Rectal smooth muscle tissue (tissue), 1 donor: Measurements from ENCODE around the gene MGST2.

ENCODE experiments used
- H3K27ac ChIP-seq: one replicate; pipeline ENCODE4 v1.7.0; 2013; ENCODE audit warnings: low read depth, low read length, inconsistent platforms
- H3K27me3 ChIP-seq: one replicate; pipeline ENCODE4 v1.7.0; 2013; ENCODE audit warnings: low read length; ENCODE audit not compliant: control insufficient read depth, insufficient read depth
- H3K36me3 ChIP-seq: one replicate; pipeline ENCODE4 v1.7.0; 2013; ENCODE audit warnings: low read length; ENCODE audit not compliant: control insufficient read depth, insufficient read depth
- H3K4me1 ChIP-seq: one replicate; pipeline ENCODE4 v1.7.0; 2013; ENCODE audit warnings: low read length; ENCODE audit not compliant: control insufficient read depth, insufficient read depth
- H3K4me3 ChIP-seq: one replicate; pipeline ENCODE4 v1.7.0; 2013; ENCODE audit warnings: low read length
- H3K9ac ChIP-seq: one replicate; pipeline ENCODE4 v1.7.0; 2013; ENCODE audit warnings: low read length

MGST2 gene

GRCh38 chr4:139665690-139666529, at the start of gene MGST2:
MGST2 (plus strand) TSS chr4:139665819; CDS start chr4:139666020, 201 bp downstream.
- peak within 1 kb of the TSS; percentile 63 for H3K9ac ChIP-seq
- peaks cover 10% of the 10 kb centered on the region for H3K4me1 ChIP-seq
- no peaks in the 10 kb centered on the region for H3K27me3 ChIP-seq
- H3K27ac ChIP-seq = peak within 1 kb of the TSS; percentile 85
- H3K36me3 ChIP-seq = no peaks in the 10 kb centered on the region
- peak within 1 kb of the TSS; percentile 88 for H3K4me3 ChIP-seq

- Histone ChIP-seq H3K9ac (no peak overlapping the region), H3K4me1 (no peaks in the 10 kb centered on the region), H3K27ac (no peak overlapping the region), H3K27me3 (no peaks in the 10 kb centered on the region), H3K4me3 (no peak overlapping the region), H3K36me3 (no peaks in the 10 kb centered on the region)
Measured at GRCh38 chr4:139617702-139618490, 47.7 kb upstream of the MGST2 start.

GRCh38 chr4:139619644-139620043, 46.0 kb upstream of the MGST2 start:
- no peak overlapping the region for H3K9ac ChIP-seq
- no peak overlapping the region for H3K27ac ChIP-seq
- H3K4me3 ChIP-seq = no peak overlapping the region
- no peaks in the 10 kb centered on the region for H3K36me3 ChIP-seq
- H3K27me3 ChIP-seq = no peaks in the 10 kb centered on the region
- no peaks in the 10 kb centered on the region for H3K4me1 ChIP-seq

GRCh38 chr4:139622901-139623381, 42.7 kb upstream of the MGST2 start:
- H3K9ac ChIP-seq = no peak overlapping the region

GRCh38 chr4:139624441-139625092, 41.1 kb upstream of the MGST2 start:
- Histone ChIP-seq H3K27ac (no peak overlapping the region), H3K4me3 (no peak overlapping the region), H3K36me3 (no peaks in the 10 kb centered on the region), H3K9ac (no peak overlapping the region), H3K27me3 (no peaks in the 10 kb centered on the region), H3K4me1 (no peaks in the 10 kb centered on the region)

More at GRCh38 chr4:139622901-139623381, 42.7 kb upstream of the MGST2 start:
- Histone ChIP-seq H3K36me3 (no peaks in the 10 kb centered on the region), H3K27me3 (no peaks in the 10 kb centered on the region), H3K27ac (no peak overlapping the region), H3K4me3 (no peak overlapping the region), H3K4me1 (no peaks in the 10 kb centered on the region)

- no peak overlapping the region for H3K9ac ChIP-seq
- no peaks in the 10 kb centered on the region for H3K27me3 ChIP-seq
- no peaks in the 10 kb centered on the region for H3K4me1 ChIP-seq
- H3K36me3 ChIP-seq = no peaks in the 10 kb centered on the region
- no peak overlapping the region for H3K27ac ChIP-seq
- H3K4me3 ChIP-seq = no peak overlapping the region
Measured at GRCh38 chr4:139625093-139625455, 40.5 kb upstream of the MGST2 start.

GRCh38 chr4:139625482-139625881, 40.1 kb upstream of the MGST2 start:
- Histone ChIP-seq H3K4me3 (no peak overlapping the region), H3K36me3 (no peaks in the 10 kb centered on the region), H3K27ac (no peak overlapping the region)

GRCh38 chr4:139628184-139629012, 37.2 kb upstream of the MGST2 start:
- Histone ChIP-seq H3K27ac (no peak overlapping the region), H3K36me3 (no peaks in the 10 kb centered on the region), H3K27me3 (no peaks in the 10 kb centered on the region), H3K4me3 (no peak overlapping the region), H3K9ac (no peak overlapping the region), H3K4me1 (no peaks in the 10 kb centered on the region)

More at GRCh38 chr4:139625482-139625881, 40.1 kb upstream of the MGST2 start:
- Histone ChIP-seq H3K4me1 (no peaks in the 10 kb centered on the region), H3K9ac (no peak overlapping the region), H3K27me3 (no peaks in the 10 kb centered on the region)

GRCh38 chr4:139629436-139630125, 36.0 kb upstream of the MGST2 start:
- Histone ChIP-seq H3K4me1 (no peaks in the 10 kb centered on the region), H3K9ac (no peak overlapping the region), H3K4me3 (no peak overlapping the region), H3K36me3 (no peaks in the 10 kb centered on the region), H3K27ac (no peak overlapping the region), H3K27me3 (no peaks in the 10 kb centered on the region)

GRCh38 chr4:139630126-139630495, 35.5 kb upstream of the MGST2 start:
- Histone ChIP-seq H3K36me3 (no peaks in the 10 kb centered on the region), H3K27ac (no peak overlapping the region), H3K4me1 (no peaks in the 10 kb centered on the region), H3K4me3 (no peak overlapping the region), H3K27me3 (no peaks in the 10 kb centered on the region), H3K9ac (no peak overlapping the region)

- Histone ChIP-seq H3K4me1 (no peaks in the 10 kb centered on the region), H3K4me3 (no peak overlapping the region), H3K9ac (no peak overlapping the region), H3K27ac (no peak overlapping the region), H3K36me3 (no peaks in the 10 kb centered on the region), H3K27me3 (no peaks in the 10 kb centered on the region)
Measured at GRCh38 chr4:139630991-139631390, 34.6 kb upstream of the MGST2 start.
